SK-N-SH (cell line): ENCODE measurements around the gene FYTTD1.

Experiments used
- EP300 ChIP-seq, 2 experiments: IDR thresholded peaks; 2 replicates each; pipeline versions ENCODE4 v1.4.0 to v1.6.1; 2012; ENCODE audit warnings: borderline replicate concordance in 1 of 2, low read depth in 1 of 2, low read length in 1 of 2
- EZH2phosphoT487 ChIP-seq: fragments of 200-600 bp; sonication (generic); IDR thresholded peaks from 2 replicates; pipeline ENCODE4 v1.6.1; 2017; ENCODE audit warnings: low read depth, mixed run types, mild to moderate bottlenecking, antibody characterized with exemption, moderate library complexity, borderline replicate concordance
- FOXJ3 ChIP-seq: sonication (generic); formaldehyde crosslinking; IDR thresholded peaks from 2 replicates; pipeline ENCODE4 v1.5.1; 2020; ENCODE audit warnings: mild to moderate bottlenecking, missing genetic modification reagents
- GABPA ChIP-seq: IDR thresholded peaks from 2 replicates; pipeline ENCODE4 v1.4.0; 2012; ENCODE audit warnings: low read depth, mild to moderate bottlenecking
- NRF1 ChIP-seq: IDR thresholded peaks from 2 replicates; pipeline ENCODE4 v1.6.1; 2012; ENCODE audit warnings: low read depth, mild to moderate bottlenecking, low read length
- POLR2AphosphoS5 ChIP-seq: IDR thresholded peaks from 2 replicates; pipeline ENCODE4 v1.6.1; 2012; ENCODE audit warnings: low read depth, low read length
- TAF1 ChIP-seq: IDR thresholded peaks from 2 replicates; pipeline ENCODE4 v1.6.1; 2012; ENCODE audit warnings: low read depth, mild to moderate bottlenecking, low read length, moderate library complexity, borderline replicate concordance
- TEAD4 ChIP-seq: IDR thresholded peaks from 2 replicates; pipeline ENCODE4 v1.4.0; 2012; ENCODE audit warnings: mild to moderate bottlenecking, borderline replicate concordance; ENCODE audit not compliant: insufficient read depth
- TF ChIP-seq, protein P1 (sequence below): fragments of 200-600 bp; sonication (generic); IDR thresholded peaks from 2 replicates; pipeline ENCODE4 v1.6.1; 2017; ENCODE audit warnings: antibody characterized with exemption, mild to moderate bottlenecking, moderate library complexity
- TF ChIP-seq, protein P2 (sequence below): IDR thresholded peaks from 2 replicates; pipeline ENCODE4; 2012
- TF ChIP-seq, protein P3 (sequence below): IDR thresholded peaks from 2 replicates; pipeline ENCODE4 v1.6.1; 2012; ENCODE audit warnings: mild to moderate bottlenecking, low read depth, low read length, moderate library complexity

DNA sequence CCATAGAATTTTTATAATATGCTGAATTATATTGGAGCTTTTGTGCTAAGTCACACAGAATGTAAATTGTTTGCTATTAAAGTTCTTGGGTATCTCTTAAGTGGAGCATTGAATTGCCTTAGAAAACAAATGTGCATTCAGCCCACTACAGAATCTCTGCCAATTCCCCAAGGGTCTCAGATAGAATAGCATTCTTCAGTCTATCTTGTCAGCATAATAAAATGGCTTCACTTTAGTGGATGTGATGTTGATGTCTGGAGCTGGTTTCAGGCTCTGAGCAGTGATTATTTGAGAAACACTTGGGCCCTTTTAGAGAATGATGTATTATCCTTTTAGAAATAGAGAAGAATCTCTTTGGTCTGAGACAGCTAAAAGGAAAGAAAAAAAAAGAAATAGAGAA lies 86.6 kb downstream of the FYTTD1 start:
- TF ChIP-seq, protein P1, sequence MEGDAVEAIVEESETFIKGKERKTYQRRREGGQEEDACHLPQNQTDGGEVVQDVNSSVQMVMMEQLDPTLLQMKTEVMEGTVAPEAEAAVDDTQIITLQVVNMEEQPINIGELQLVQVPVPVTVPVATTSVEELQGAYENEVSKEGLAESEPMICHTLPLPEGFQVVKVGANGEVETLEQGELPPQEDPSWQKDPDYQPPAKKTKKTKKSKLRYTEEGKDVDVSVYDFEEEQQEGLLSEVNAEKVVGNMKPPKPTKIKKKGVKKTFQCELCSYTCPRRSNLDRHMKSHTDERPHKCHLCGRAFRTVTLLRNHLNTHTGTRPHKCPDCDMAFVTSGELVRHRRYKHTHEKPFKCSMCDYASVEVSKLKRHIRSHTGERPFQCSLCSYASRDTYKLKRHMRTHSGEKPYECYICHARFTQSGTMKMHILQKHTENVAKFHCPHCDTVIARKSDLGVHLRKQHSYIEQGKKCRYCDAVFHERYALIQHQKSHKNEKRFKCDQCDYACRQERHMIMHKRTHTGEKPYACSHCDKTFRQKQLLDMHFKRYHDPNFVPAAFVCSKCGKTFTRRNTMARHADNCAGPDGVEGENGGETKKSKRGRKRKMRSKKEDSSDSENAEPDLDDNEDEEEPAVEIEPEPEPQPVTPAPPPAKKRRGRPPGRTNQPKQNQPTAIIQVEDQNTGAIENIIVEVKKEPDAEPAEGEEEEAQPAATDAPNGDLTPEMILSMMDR = no peak
- TF ChIP-seq, protein P2, sequence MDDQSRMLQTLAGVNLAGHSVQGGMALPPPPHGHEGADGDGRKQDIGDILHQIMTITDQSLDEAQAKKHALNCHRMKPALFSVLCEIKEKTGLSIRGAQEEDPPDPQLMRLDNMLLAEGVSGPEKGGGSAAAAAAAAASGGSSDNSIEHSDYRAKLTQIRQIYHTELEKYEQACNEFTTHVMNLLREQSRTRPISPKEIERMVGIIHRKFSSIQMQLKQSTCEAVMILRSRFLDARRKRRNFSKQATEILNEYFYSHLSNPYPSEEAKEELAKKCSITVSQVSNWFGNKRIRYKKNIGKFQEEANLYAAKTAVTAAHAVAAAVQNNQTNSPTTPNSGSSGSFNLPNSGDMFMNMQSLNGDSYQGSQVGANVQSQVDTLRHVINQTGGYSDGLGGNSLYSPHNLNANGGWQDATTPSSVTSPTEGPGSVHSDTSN = no peak
- TF ChIP-seq, protein P3, sequence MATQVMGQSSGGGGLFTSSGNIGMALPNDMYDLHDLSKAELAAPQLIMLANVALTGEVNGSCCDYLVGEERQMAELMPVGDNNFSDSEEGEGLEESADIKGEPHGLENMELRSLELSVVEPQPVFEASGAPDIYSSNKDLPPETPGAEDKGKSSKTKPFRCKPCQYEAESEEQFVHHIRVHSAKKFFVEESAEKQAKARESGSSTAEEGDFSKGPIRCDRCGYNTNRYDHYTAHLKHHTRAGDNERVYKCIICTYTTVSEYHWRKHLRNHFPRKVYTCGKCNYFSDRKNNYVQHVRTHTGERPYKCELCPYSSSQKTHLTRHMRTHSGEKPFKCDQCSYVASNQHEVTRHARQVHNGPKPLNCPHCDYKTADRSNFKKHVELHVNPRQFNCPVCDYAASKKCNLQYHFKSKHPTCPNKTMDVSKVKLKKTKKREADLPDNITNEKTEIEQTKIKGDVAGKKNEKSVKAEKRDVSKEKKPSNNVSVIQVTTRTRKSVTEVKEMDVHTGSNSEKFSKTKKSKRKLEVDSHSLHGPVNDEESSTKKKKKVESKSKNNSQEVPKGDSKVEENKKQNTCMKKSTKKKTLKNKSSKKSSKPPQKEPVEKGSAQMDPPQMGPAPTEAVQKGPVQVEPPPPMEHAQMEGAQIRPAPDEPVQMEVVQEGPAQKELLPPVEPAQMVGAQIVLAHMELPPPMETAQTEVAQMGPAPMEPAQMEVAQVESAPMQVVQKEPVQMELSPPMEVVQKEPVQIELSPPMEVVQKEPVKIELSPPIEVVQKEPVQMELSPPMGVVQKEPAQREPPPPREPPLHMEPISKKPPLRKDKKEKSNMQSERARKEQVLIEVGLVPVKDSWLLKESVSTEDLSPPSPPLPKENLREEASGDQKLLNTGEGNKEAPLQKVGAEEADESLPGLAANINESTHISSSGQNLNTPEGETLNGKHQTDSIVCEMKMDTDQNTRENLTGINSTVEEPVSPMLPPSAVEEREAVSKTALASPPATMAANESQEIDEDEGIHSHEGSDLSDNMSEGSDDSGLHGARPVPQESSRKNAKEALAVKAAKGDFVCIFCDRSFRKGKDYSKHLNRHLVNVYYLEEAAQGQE = no peak
- no peak for TF ChIP-seq FOXJ3 (CRISPR knock-in tag)
- TF ChIP-seq EZH2phosphoT487 = no peak
- TF ChIP-seq EP300 (IDR thresholded peaks at IDR 0.05; ENCODE audit: borderline replicate concordance in 1 of 2, low read depth in 1 of 2, low read length in 1 of 2) = no peak
- no peak for TF ChIP-seq POLR2AphosphoS5
- TF ChIP-seq NRF1 = no peak
- TF ChIP-seq TEAD4 = no peak
- TF ChIP-seq TAF1 = no peak
- TF ChIP-seq GABPA = no peak
